ENCODE results near the gene BTAF1.

BTAF1 gene

GRCh38 chr10:92047215-92047614, 123.6 kb downstream of the BTAF1 start:
- Histone ChIP-seq H3K36me3 (ENCODE audit: control insufficient read depth, low read length) (no peaks in the 10 kb centered on the region), H3K27ac (ENCODE audit: low read depth, low read length) (no peak overlapping the region), H3K9me3 (ENCODE audit: control insufficient read depth, insufficient read depth, low read length) (no peaks in the 10 kb centered on the region), H3F3A (ENCODE audit: control insufficient read depth, insufficient read depth) (no peaks in the 10 kb centered on the region), H3K4me3 (ENCODE audit: low read length) (no peak overlapping the region), H3K79me2 (ENCODE audit: control insufficient read depth, low read length) (no peaks in the 10 kb centered on the region), H3K4me2 (ENCODE audit: low read length) (no peak overlapping the region), H3K27me3 (ENCODE audit: control insufficient read depth, low read length) (no peaks in the 10 kb centered on the region), H3K4me1 (ENCODE audit: control insufficient read depth, low read length) (peaks cover 9% of the 10 kb centered on the region), H4K20me1 (ENCODE audit: control insufficient read depth, insufficient read depth, low read depth, low read length) (no peaks in the 10 kb centered on the region), H3K9me2 (replicated peaks; ENCODE audit: control insufficient read depth, low read length) (no peaks in the 10 kb centered on the region)
- no peak for TF ChIP-seq EZH2phosphoT487 (IDR thresholded peaks at IDR 0.05; ENCODE audit: borderline replicate concordance, low read length)
- TF ChIP-seq, protein P1, sequence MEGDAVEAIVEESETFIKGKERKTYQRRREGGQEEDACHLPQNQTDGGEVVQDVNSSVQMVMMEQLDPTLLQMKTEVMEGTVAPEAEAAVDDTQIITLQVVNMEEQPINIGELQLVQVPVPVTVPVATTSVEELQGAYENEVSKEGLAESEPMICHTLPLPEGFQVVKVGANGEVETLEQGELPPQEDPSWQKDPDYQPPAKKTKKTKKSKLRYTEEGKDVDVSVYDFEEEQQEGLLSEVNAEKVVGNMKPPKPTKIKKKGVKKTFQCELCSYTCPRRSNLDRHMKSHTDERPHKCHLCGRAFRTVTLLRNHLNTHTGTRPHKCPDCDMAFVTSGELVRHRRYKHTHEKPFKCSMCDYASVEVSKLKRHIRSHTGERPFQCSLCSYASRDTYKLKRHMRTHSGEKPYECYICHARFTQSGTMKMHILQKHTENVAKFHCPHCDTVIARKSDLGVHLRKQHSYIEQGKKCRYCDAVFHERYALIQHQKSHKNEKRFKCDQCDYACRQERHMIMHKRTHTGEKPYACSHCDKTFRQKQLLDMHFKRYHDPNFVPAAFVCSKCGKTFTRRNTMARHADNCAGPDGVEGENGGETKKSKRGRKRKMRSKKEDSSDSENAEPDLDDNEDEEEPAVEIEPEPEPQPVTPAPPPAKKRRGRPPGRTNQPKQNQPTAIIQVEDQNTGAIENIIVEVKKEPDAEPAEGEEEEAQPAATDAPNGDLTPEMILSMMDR (IDR thresholded peaks at IDR 0.05; ENCODE audit: low read depth, low read length, poor library complexity, severe bottlenecking) = no peak

- no peaks in the 10 kb centered on the region for H3K36me3 ChIP-seq (ENCODE audit: control insufficient read depth, low read length)
- no peaks in the 10 kb centered on the region for H3K79me2 ChIP-seq (ENCODE audit: control insufficient read depth, low read length)
- H4K20me1 ChIP-seq (ENCODE audit: control insufficient read depth, insufficient read depth, low read depth, low read length) = no peaks in the 10 kb centered on the region
- H3K9me2 ChIP-seq (replicated peaks; ENCODE audit: control insufficient read depth, low read length) = no peaks in the 10 kb centered on the region
- H3K27ac ChIP-seq (ENCODE audit: low read depth, low read length) = no peak overlapping the region
- H3K4me1 ChIP-seq (ENCODE audit: control insufficient read depth, low read length) = peaks cover 9% of the 10 kb centered on the region
- TF ChIP-seq, protein P1 (IDR thresholded peaks at IDR 0.05; ENCODE audit: low read depth, low read length, poor library complexity, severe bottlenecking) = no peak
- TF ChIP-seq EZH2phosphoT487 (IDR thresholded peaks at IDR 0.05; ENCODE audit: borderline replicate concordance, low read length) = no peak
- H3F3A ChIP-seq (ENCODE audit: control insufficient read depth, insufficient read depth) = no peaks in the 10 kb centered on the region
- no peak overlapping the region for H3K4me2 ChIP-seq (ENCODE audit: low read length)
- no peaks in the 10 kb centered on the region for H3K27me3 ChIP-seq (ENCODE audit: control insufficient read depth, low read length)
- no peaks in the 10 kb centered on the region for H3K9me3 ChIP-seq (ENCODE audit: control insufficient read depth, insufficient read depth, low read length)
- no peak overlapping the region for H3K4me3 ChIP-seq (ENCODE audit: low read length)
Measured at GRCh38 chr10:92052088-92052487, 128.5 kb downstream of the BTAF1 start.

GRCh38 chr10:92052741-92053140, 129.2 kb downstream of the BTAF1 start:
- H3K4me2 ChIP-seq (ENCODE audit: low read length) = no peak overlapping the region
- no peaks in the 10 kb centered on the region for H3K79me2 ChIP-seq (ENCODE audit: control insufficient read depth, low read length)
- H3K4me1 ChIP-seq (ENCODE audit: control insufficient read depth, low read length) = peaks cover 8% of the 10 kb centered on the region
- H3K36me3 ChIP-seq (ENCODE audit: control insufficient read depth, low read length) = no peaks in the 10 kb centered on the region
- no peak overlapping the region for H3K27ac ChIP-seq (ENCODE audit: low read depth, low read length)
- no peak for TF ChIP-seq EZH2phosphoT487 (IDR thresholded peaks at IDR 0.05; ENCODE audit: borderline replicate concordance, low read length)
- TF ChIP-seq, protein P1 (IDR thresholded peaks at IDR 0.05; ENCODE audit: low read depth, low read length, poor library complexity, severe bottlenecking) = no peak
- H3K9me3 ChIP-seq (ENCODE audit: control insufficient read depth, insufficient read depth, low read length) = no peaks in the 10 kb centered on the region
- no peak overlapping the region for H3K4me3 ChIP-seq (ENCODE audit: low read length)
- no peaks in the 10 kb centered on the region for H3K9me2 ChIP-seq (replicated peaks; ENCODE audit: control insufficient read depth, low read length)
- H3K27me3 ChIP-seq (ENCODE audit: control insufficient read depth, low read length) = no peaks in the 10 kb centered on the region
- H4K20me1 ChIP-seq (ENCODE audit: control insufficient read depth, insufficient read depth, low read depth, low read length) = no peaks in the 10 kb centered on the region
- H3F3A ChIP-seq (ENCODE audit: control insufficient read depth, insufficient read depth) = no peaks in the 10 kb centered on the region

- Histone ChIP-seq H4K20me1 (ENCODE audit: control insufficient read depth, insufficient read depth, low read depth, low read length) (no peaks in the 10 kb centered on the region), H3K36me3 (ENCODE audit: control insufficient read depth, low read length) (no peaks in the 10 kb centered on the region), H3K9me3 (ENCODE audit: control insufficient read depth, insufficient read depth, low read length) (no peaks in the 10 kb centered on the region), H3K4me1 (ENCODE audit: control insufficient read depth, low read length) (no peaks in the 10 kb centered on the region), H3F3A (ENCODE audit: control insufficient read depth, insufficient read depth) (no peaks in the 10 kb centered on the region), H3K4me2 (ENCODE audit: low read length) (no peak overlapping the region), H3K27me3 (ENCODE audit: control insufficient read depth, low read length) (no peaks in the 10 kb centered on the region), H3K9me2 (replicated peaks; ENCODE audit: control insufficient read depth, low read length) (no peaks in the 10 kb centered on the region), H3K79me2 (ENCODE audit: control insufficient read depth, low read length) (no peaks in the 10 kb centered on the region), H3K27ac (ENCODE audit: low read depth, low read length) (no peak overlapping the region), H3K4me3 (ENCODE audit: low read length) (no peak overlapping the region)
- TF ChIP-seq EZH2phosphoT487 (IDR thresholded peaks at IDR 0.05; ENCODE audit: borderline replicate concordance, low read length) = no peak
- TF ChIP-seq, protein P1 (IDR thresholded peaks at IDR 0.05; ENCODE audit: low read depth, low read length, poor library complexity, severe bottlenecking) = no peak
Measured at GRCh38 chr10:92054807-92055206, 131.2 kb downstream of the BTAF1 start.

All from DOHH2 (cell line).